Liver (tissue), 9 donors: ENCODE results near the gene ATXN1. TPM values are rescaled to one million over a fixed set of nuclear protein-coding genes. Genes with fewer than 3 reads are reported as not detected.

Source experiments
- DNase-seq: peaks from one replicate; pipeline ENCODE4 v3.0.0-alpha.2; 2017; ENCODE audit warnings: low spot score
- H3K27ac ChIP-seq, 2 donors: one replicate each; pipeline ENCODE4 v1.7.0; 2013; ENCODE audit warnings: inconsistent platforms in 2 of 2, low read length in 2 of 2, control low read depth in 1 of 2, low read depth in 1 of 2, mild to moderate bottlenecking in 1 of 2
- H3K27me3 ChIP-seq, 4 donors: one replicate each; pipeline versions ENCODE4 v1.6.1 to v1.7.0; 2013; ENCODE audit warnings: low read length in 3 of 4, inconsistent platforms in 1 of 4, mild to moderate bottlenecking in 1 of 4, moderate library complexity in 1 of 4; ENCODE audit not compliant: control insufficient read depth in 4 of 4, insufficient read depth in 4 of 4
- H3K36me3 ChIP-seq, 4 donors: one replicate each; pipeline versions ENCODE4 v1.6.1 to v1.7.0; 2013; ENCODE audit warnings: low read length in 3 of 4, mild to moderate bottlenecking in 3 of 4, low read depth in 1 of 4, moderate library complexity in 1 of 4; ENCODE audit not compliant: control insufficient read depth in 4 of 4, insufficient read depth in 3 of 4
- H3K4me1 ChIP-seq, 4 donors: one replicate each; pipeline versions ENCODE4 v1.6.1 to v1.7.0; 2013; ENCODE audit warnings: low read length in 3 of 4, mild to moderate bottlenecking in 3 of 4, moderate library complexity in 1 of 4; ENCODE audit not compliant: control insufficient read depth in 4 of 4, insufficient read depth in 4 of 4
- H3K4me3 ChIP-seq, 3 donors: one replicate each; pipeline versions ENCODE4 v1.6.1 to v1.7.0; 2013; ENCODE audit warnings: low read length in 3 of 3, control low read depth in 1 of 3, low read depth in 1 of 3, mild to moderate bottlenecking in 1 of 3
- H3K9ac ChIP-seq, 2 donors: one replicate each; pipeline ENCODE4 v1.7.0; 2013; ENCODE audit warnings: low read length in 2 of 2, mild to moderate bottlenecking in 2 of 2, moderate library complexity in 2 of 2, control low read depth in 1 of 2, low read depth in 1 of 2
- H3K9me3 ChIP-seq, 4 donors: one replicate each; pipeline versions ENCODE4 v1.6.1 to v1.7.0; 2013; ENCODE audit warnings: low read length in 3 of 4; ENCODE audit not compliant: control insufficient read depth in 4 of 4
- CTCF ChIP-seq: fragments of 150-350 bp; IDR thresholded peaks from 2 replicates; pipeline ENCODE4 v1.5.1; 2017; ENCODE audit warnings: improper control_type of control experiment, low read depth, low read length; ENCODE audit not compliant: missing input control
- EGR1 ChIP-seq, 2 donors: IDR thresholded peaks; 2 replicates each; pipeline ENCODE4 v1.6.1; 2016 to 2018; ENCODE audit warnings: antibody characterized with exemption in 2 of 2, low read depth in 2 of 2
- FOXA1 ChIP-seq: IDR thresholded peaks from 2 replicates; pipeline ENCODE4 v1.6.1; 2016; ENCODE audit warnings: antibody characterized with exemption
- GABPA ChIP-seq, 2 donors: IDR thresholded peaks in 1 of 2; conservative IDR thresholded peaks in 1 of 2; 2 replicates each; pipeline ENCODE4 v1.6.1; 2016; ENCODE audit warnings: antibody characterized with exemption in 2 of 2, mild to moderate bottlenecking in 1 of 2, moderate library complexity in 1 of 2
- HNF4A ChIP-seq, 2 donors: conservative IDR thresholded peaks; 2 replicates each; pipeline ENCODE4 v1.6.1; 2016; ENCODE audit warnings: antibody characterized with exemption in 2 of 2, mild to moderate bottlenecking in 2 of 2
- HNF4G ChIP-seq: IDR thresholded peaks from 2 replicates; pipeline ENCODE4 v1.6.1; 2016; ENCODE audit warnings: antibody characterized with exemption
- JUND ChIP-seq, 2 donors: IDR thresholded peaks; 2 replicates each; pipeline ENCODE4 v1.6.1; 2016; ENCODE audit warnings: antibody characterized with exemption in 2 of 2
- NR2F2 ChIP-seq: IDR thresholded peaks from 2 replicates; pipeline ENCODE4 v1.6.1; 2016; ENCODE audit warnings: antibody characterized with exemption
- RAD21 ChIP-seq, 2 donors: IDR thresholded peaks; 2 replicates each; pipeline ENCODE4 v1.6.1; 2016; ENCODE audit warnings: antibody characterized with exemption in 2 of 2, mild to moderate bottlenecking in 2 of 2
- RXRA ChIP-seq, 2 donors: IDR thresholded peaks; 2 replicates each; pipeline ENCODE4 v1.6.1; 2017 to 2018; ENCODE audit warnings: antibody characterized with exemption in 2 of 2, mild to moderate bottlenecking in 1 of 2
- TAF1 ChIP-seq: conservative IDR thresholded peaks from 2 replicates; pipeline ENCODE4 v1.6.1; 2016; ENCODE audit warnings: antibody characterized with exemption, mild to moderate bottlenecking
- YY1 ChIP-seq: IDR thresholded peaks from 2 replicates; pipeline ENCODE4 v1.6.1; 2016; ENCODE audit warnings: antibody characterized with exemption, mild to moderate bottlenecking
- WGBS: extraction: QIAGEN DNeasy Blood & Tissue Kit; methylation state at CpG from one replicate; pipeline ENCODE4 v1.1.7; 2013; 5-methylcytosine and 5-hydroxymethylcytosine counted together
- polyA plus RNA-seq, 2 donors: library from polyadenylated mRNA; stranded (reverse) in 1 of 2; unstranded in 1 of 2; fragments of 200-250 nt in 1 of 2; fragments of >200 nt in 1 of 2; fragmentation: Nextera tagmentation in 1 of 2; extraction: Ambion mirVana in 1 of 2; gene quantifications; one replicate each; pipeline versions ENCODE4 v1.2.1 to v1.2.3, GENCODE V29; 2013 to 2015
- total RNA-seq, 2 donors: library from RNA; depleted of rRNA; stranded (reverse); fragments of >200 nt; gene quantifications; one replicate each; pipeline ENCODE4 v1.2.3, GENCODE V29; 2014
- TF ChIP-seq, protein P1 (sequence below): IDR thresholded peaks from 2 replicates; pipeline ENCODE4 v1.6.1; 2016; ENCODE audit warnings: antibody characterized with exemption
- TF ChIP-seq, protein P2 (sequence below): IDR thresholded peaks from 2 replicates; pipeline ENCODE4 v1.6.1; 2016; ENCODE audit warnings: antibody characterized with exemption
- TF ChIP-seq, protein P3 (sequence below): IDR thresholded peaks from 2 replicates; pipeline ENCODE4 v1.6.1; 2016; ENCODE audit warnings: antibody characterized with exemption, mild to moderate bottlenecking
- donor health status: healthy.
- donor health status: healthy.
- donor health status: healthy.
- donor health status: healthy.
- donor health status: healthy.

The ATXN1 gene
- total and polyA plus RNA-seq, 4 donors, result 4.3 to 29.7 (median 8.2) TPM

DNA sequence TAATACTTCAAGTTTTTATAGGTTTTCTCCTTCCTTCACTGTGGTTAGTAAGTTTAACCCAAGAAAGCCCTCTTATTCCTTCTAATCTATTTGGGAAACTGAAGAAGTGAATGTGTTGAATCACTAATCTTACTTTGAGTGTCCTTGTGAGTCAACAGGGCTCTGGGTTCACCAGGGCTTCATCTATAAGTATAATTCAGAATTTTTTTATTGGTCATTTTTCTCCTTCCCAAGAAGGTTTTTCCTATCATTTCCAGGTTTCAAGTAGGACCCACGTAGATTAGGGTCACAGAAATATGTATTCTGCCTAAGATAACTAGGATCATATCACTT is 191.1 kb downstream of the ATXN1 start:
- Histone ChIP-seq H3K9ac (no peak overlapping the region), H3K4me1 (no peaks in the 10 kb centered on the region), H3K9me3 (no peaks in the 10 kb centered on the region), H3K27ac (no peak overlapping the region), H3K27me3 (no peaks in the 10 kb centered on the region), H3K4me3 (no peak overlapping the region), H3K36me3 (peaks cover 0 to 2% (median under 1%) of the 10 kb centered on the region in 4 donors)
- TF ChIP-seq RAD21 (IDR thresholded peaks at IDR 0.05) (no peak), RXRA (IDR thresholded peaks at IDR 0.05) (no peak), TAF1 (no peak), JUND (IDR thresholded peaks at IDR 0.05) (no peak), FOXA1 (no peak), HNF4A (conservative IDR thresholded peaks at IDR 0.05) (no peak), GABPA (IDR thresholded peaks at IDR 0.05 in 1 of 2, conservative IDR thresholded peaks at IDR 0.05 in 1 of 2) (no peak), EGR1 (IDR thresholded peaks at IDR 0.05; ENCODE audit: low read depth in 2 of 2) (no peak)
- TF ChIP-seq, protein P1, sequence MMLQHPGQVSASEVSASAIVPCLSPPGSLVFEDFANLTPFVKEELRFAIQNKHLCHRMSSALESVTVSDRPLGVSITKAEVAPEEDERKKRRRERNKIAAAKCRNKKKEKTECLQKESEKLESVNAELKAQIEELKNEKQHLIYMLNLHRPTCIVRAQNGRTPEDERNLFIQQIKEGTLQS, result no peak
- TF ChIP-seq, protein P2, sequence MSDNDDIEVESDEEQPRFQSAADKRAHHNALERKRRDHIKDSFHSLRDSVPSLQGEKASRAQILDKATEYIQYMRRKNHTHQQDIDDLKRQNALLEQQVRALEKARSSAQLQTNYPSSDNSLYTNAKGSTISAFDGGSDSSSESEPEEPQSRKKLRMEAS, result no peak
- TF ChIP-seq, protein P3, sequence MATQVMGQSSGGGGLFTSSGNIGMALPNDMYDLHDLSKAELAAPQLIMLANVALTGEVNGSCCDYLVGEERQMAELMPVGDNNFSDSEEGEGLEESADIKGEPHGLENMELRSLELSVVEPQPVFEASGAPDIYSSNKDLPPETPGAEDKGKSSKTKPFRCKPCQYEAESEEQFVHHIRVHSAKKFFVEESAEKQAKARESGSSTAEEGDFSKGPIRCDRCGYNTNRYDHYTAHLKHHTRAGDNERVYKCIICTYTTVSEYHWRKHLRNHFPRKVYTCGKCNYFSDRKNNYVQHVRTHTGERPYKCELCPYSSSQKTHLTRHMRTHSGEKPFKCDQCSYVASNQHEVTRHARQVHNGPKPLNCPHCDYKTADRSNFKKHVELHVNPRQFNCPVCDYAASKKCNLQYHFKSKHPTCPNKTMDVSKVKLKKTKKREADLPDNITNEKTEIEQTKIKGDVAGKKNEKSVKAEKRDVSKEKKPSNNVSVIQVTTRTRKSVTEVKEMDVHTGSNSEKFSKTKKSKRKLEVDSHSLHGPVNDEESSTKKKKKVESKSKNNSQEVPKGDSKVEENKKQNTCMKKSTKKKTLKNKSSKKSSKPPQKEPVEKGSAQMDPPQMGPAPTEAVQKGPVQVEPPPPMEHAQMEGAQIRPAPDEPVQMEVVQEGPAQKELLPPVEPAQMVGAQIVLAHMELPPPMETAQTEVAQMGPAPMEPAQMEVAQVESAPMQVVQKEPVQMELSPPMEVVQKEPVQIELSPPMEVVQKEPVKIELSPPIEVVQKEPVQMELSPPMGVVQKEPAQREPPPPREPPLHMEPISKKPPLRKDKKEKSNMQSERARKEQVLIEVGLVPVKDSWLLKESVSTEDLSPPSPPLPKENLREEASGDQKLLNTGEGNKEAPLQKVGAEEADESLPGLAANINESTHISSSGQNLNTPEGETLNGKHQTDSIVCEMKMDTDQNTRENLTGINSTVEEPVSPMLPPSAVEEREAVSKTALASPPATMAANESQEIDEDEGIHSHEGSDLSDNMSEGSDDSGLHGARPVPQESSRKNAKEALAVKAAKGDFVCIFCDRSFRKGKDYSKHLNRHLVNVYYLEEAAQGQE, result no peak
- no peak for DNase-seq
- 91% methylated on average over 1 of the region's 1 CpG for WGBS

DNA sequence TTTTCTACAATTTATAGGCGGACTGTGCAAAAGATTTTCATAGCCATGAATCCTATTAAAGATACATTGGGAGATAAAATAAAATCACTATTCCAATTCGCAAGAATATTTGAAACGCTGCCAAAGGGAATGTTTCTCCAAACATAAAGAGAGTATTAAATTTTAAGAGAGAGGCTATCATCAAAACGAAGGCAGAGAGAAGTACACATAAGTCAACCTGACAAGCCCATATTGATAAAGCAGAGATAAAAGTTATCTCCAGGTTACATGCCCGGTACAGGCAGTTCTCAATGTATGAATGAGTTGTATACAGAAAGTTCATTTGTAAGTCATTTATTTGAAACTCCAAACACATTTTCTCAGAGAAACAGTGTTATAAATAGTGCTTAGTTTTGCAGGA is 193.1 kb downstream of the ATXN1 start:
- no peaks in the 10 kb centered on the region for H3K27me3 ChIP-seq
- peaks cover 0 to 2% (median 0%) of the 10 kb centered on the region in 4 donors for H3K36me3 ChIP-seq
- peaks cover 0 to 3% (median 0%) of the 10 kb centered on the region in 4 donors for H3K4me1 ChIP-seq
- H3K4me3 ChIP-seq, result no peak overlapping the region
- no peak overlapping the region for H3K9ac ChIP-seq
- WGBS, result 70% methylated on average over 5 of the region's 5 CpGs
- TF ChIP-seq CTCF (no peak), RAD21 (IDR thresholded peaks at IDR 0.05) (no peak), YY1 (no peak), JUND (IDR thresholded peaks at IDR 0.05) (no peak), NR2F2 (no peak), RXRA (IDR thresholded peaks at IDR 0.05) (no peak), TAF1 (no peak), HNF4G (no peak)
- TF ChIP-seq, protein P2, result no peak
- H3K27ac ChIP-seq, result no peak overlapping the region
- no peak for DNase-seq
- no peaks in the 10 kb centered on the region for H3K9me3 ChIP-seq
